A549 treated with ZK216348 at 1 μM for 4 hours (cell line): ENCODE measurements around the gene MBTD1. TPM values are rescaled to one million over a fixed set of nuclear protein-coding genes. Genes with fewer than 3 reads are reported as not detected.

Experiments used
- total RNA-seq: library from RNA; stranded (reverse); fragments of 200-300 nt; extraction: Qiagen RNA extraction; gene quantifications from 5 replicates; pipeline ENCODE4 v1.2.3, GENCODE V29; 2022; ENCODE audit warnings: low read depth

MBTD1 gene
- 3.7 to 6.6 TPM (median 5.9 TPM) in 5 replicates for total RNA-seq

GRCh38 chr17:51259564-51260236 is at the start of gene MBTD1:
Gene MBTD1 (minus strand): TSS chr17:51260049. CDS start chr17:51225161, 34,888 bp downstream.

GRCh38 chr17:51260237-51261023 is 581 bp upstream of the MBTD1 start, which contains the start of gene UTP18:
Gene UTP18 (plus strand): TSS chr17:51260546. CDS start chr17:51260585, 39 bp downstream.

GRCh38 chr17:51166198-51166986 is 93.5 kb downstream of the MBTD1 start, which contains the start of gene NME2:
Gene NME2 (plus strand): TSS chr17:51166411. CDS start chr17:51166831, 420 bp downstream.

GRCh38 chr17:51153210-51154072 is 106.4 kb downstream of the MBTD1 start, which contains the start of gene NME1:
Gene NME1 (plus strand): TSS chr17:51153559. CDS start chr17:51155655, 2,096 bp downstream.

Other genes starting within 250 kb of the MBTD1 start
- 71.0 to 93.7 TPM (median 83.5 TPM) in 5 replicates for gene SPAG9, start 139.2 kb downstream of the MBTD1 start, total RNA-seq
- 517 to 794 TPM (median 696 TPM) in 5 replicates for gene NME1, start 106.5 kb downstream of the MBTD1 start, total RNA-seq
- 1,269 to 2,012 TPM (median 1,784 TPM) in 5 replicates for gene NME2, start 93.6 kb downstream of the MBTD1 start, total RNA-seq
- 68.7 to 97.7 TPM (median 73.1 TPM) in 5 replicates for gene UTP18, start 497 bp upstream of the MBTD1 start, total RNA-seq